ENCODE data around the gene PSG7. TPM values are rescaled to one million over a fixed set of nuclear protein-coding genes. Genes with fewer than 3 reads are reported as not detected.
"Not testable (repeated sequence)": the region's sequence is repeated elsewhere in the genome, so short reads cannot be mapped to it uniquely, and the experiment has no call there.

PSG7 gene
- total and polyA plus RNA-seq, 10 of the 15 experiments (the other 5 are each of a cell fraction or from before 2014, with no cell fraction given): not detected

- H3K27me3 ChIP-seq (replicated peaks in 1 of 2; ENCODE audit: control insufficient read depth in 2 of 2, insufficient read depth in 2 of 2, low read length in 1 of 2); SMC1A ChIA-PET (ENCODE audit: uncharacterized antibody, unreplicated experiment); in situ Hi-C loops (cut with MboI); H3K36me3 ChIP-seq (ENCODE audit: control insufficient read depth in 2 of 2, insufficient read depth in 2 of 2, low read length in 1 of 2); H3K27ac ChIP-seq (ENCODE audit: control insufficient read depth, insufficient read depth); H3K9ac ChIP-seq (ENCODE audit: control insufficient read depth, insufficient read depth, low read length); H3K9me3 ChIP-seq (replicated peaks; ENCODE audit: control insufficient read depth, insufficient read depth, low read length); CTCF ChIA-PET; H3K4me1 ChIP-seq (ENCODE audit: control insufficient read depth, insufficient read depth, low read length); H4K20me1 ChIP-seq (ENCODE audit: control insufficient read depth, insufficient read depth); DNase-seq (ENCODE audit: low read depth, low spot score); H3K4me3 ChIP-seq; intact Hi-C loops (cut with micrococcal nuclease; ENCODE audit: unreplicated experiment); H3K4me2 ChIP-seq (ENCODE audit: control insufficient read depth, insufficient read depth); H3K79me2 ChIP-seq (ENCODE audit: control insufficient read depth, insufficient read depth, low read length); BruUV-seq (replicated peaks); FAIRE-seq; H2AFZ ChIP-seq (ENCODE audit: control insufficient read depth, low read depth, low read length); POLR2A ChIA-PET; RAD21 ChIA-PET (ENCODE audit: unreplicated experiment); ATAC-seq: not testable (repeated sequence)
- WGBS (ENCODE audit: insufficient coverage, insufficient replicate concordance, low lambda C conversion rate, missing lambda C conversion rate): 22% methylated on average over 5 of the region's 5 CpGs
Measured at GRCh38 chr19:42971451-42971850, 34.4 kb upstream of the PSG7 start.

DNA sequence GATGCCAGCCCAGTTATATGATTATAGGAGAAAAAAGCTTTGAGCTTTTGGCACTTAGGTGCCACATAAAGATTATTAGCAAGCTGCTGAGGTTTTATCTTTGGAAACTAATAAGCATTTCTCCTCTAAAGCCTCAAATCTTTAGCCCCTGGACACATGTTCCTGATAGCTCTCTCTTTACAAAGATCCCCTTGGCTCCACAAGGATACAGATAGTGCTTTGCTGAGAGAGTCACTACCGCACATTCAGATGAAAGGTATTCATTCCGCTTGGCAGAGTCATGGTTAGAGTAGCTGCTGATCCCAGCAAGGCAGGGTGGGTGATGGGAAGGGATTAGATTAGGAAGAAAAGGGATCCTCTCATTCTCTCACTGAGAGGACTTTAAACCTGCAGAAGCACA is 28.2 kb upstream of the PSG7 start:
- ATAC-seq (no peak), FAIRE-seq (no peak)
- POLR2A ChIA-PET: no interaction called here

More for the DNA sequence above, 28.2 kb upstream of the PSG7 start:
- no peaks in the 10 kb centered on the region for H3K4me1 ChIP-seq (ENCODE audit: control insufficient read depth, insufficient read depth, low read length)
- no peaks in the 10 kb centered on the region for H4K20me1 ChIP-seq (ENCODE audit: control insufficient read depth, insufficient read depth)
- TF ChIP-seq MTA2 (IDR thresholded peaks at IDR 0.05; ENCODE audit: low read depth) (no peak), BHLHE40 (IDR thresholded peaks at IDR 0.05; ENCODE audit: borderline replicate concordance in 1 of 2, low read depth in 2 of 2, low read length in 1 of 2) (no peak), NFXL1 (IDR thresholded peaks at IDR 0.05; ENCODE audit: borderline replicate concordance) (no peak), DPF2 (IDR thresholded peaks at IDR 0.05) (no peak), NFIC (IDR thresholded peaks at IDR 0.05; ENCODE audit: low read depth, low read length) (no peak), ZNF687 (IDR thresholded peaks at IDR 0.05) (no peak), YY1 (IDR thresholded peaks at IDR 0.05; ENCODE audit: low read depth, low read length) (no peak), BCL3 (IDR thresholded peaks at IDR 0.05; ENCODE audit: borderline replicate concordance, insufficient read depth, low read depth, low read length, poor library complexity, severe bottlenecking) (no peak)
- ChIA-PET RAD21 (ENCODE audit: unreplicated experiment) (no interaction called here), CTCF (no interaction called here), SMC1A (ENCODE audit: uncharacterized antibody, unreplicated experiment) (no interaction called here)
- DNase-seq (ENCODE audit: low read depth, low spot score): no peak
- no peaks in the 10 kb centered on the region for H3K9me3 ChIP-seq (replicated peaks; ENCODE audit: control insufficient read depth, insufficient read depth, low read length)
- H3K36me3 ChIP-seq (ENCODE audit: control insufficient read depth in 2 of 2, insufficient read depth in 2 of 2, low read length in 1 of 2): no peaks in the 10 kb centered on the region
- no peak overlapping the region for H3K27ac ChIP-seq (ENCODE audit: control insufficient read depth, insufficient read depth)
- no peak overlapping the region for H3K9ac ChIP-seq (ENCODE audit: control insufficient read depth, insufficient read depth, low read length)
- no peak overlapping the region for H3K4me3 ChIP-seq
- no peak overlapping the region for H3K4me2 ChIP-seq (ENCODE audit: control insufficient read depth, insufficient read depth)
- BruUV-seq (replicated peaks): no TSS peak
- 45% methylated on average over 2 of the region's 2 CpGs for WGBS (ENCODE audit: insufficient coverage, insufficient replicate concordance, low lambda C conversion rate, missing lambda C conversion rate)
- intact Hi-C loops (cut with micrococcal nuclease; ENCODE audit: unreplicated experiment) (no loop called here), in situ Hi-C loops (cut with MboI) (no loop called here)
- no peaks in the 10 kb centered on the region for H3K79me2 ChIP-seq (ENCODE audit: control insufficient read depth, insufficient read depth, low read length)
- no peak overlapping the region for H2AFZ ChIP-seq (ENCODE audit: control insufficient read depth, low read depth, low read length)
- no peaks in the 10 kb centered on the region for H3K27me3 ChIP-seq (replicated peaks in 1 of 2; ENCODE audit: control insufficient read depth in 2 of 2, insufficient read depth in 2 of 2, low read length in 1 of 2)

Measured in GM12878 (cell line).